PC-9 (cell line): ENCODE results near the gene SH3PXD2B.

Experiments used
- CTCF ChIP-seq: fragments of 200-600 bp; sonication (generic); conservative IDR thresholded peaks from 2 replicates; pipeline ENCODE4 v1.6.1; 2017; ENCODE audit warnings: mixed run types, antibody characterized with exemption, mild to moderate bottlenecking, moderate library complexity
- EZH2 ChIP-seq: fragments of 200-600 bp; sonication (generic); IDR thresholded peaks from 2 replicates; pipeline ENCODE4 v1.8.0; 2017; ENCODE audit warnings: antibody characterized with exemption, low read depth

- TF ChIP-seq CTCF (no peak), EZH2 (no peak)
These were observed 159.5 kb downstream of the SH3PXD2B start for GRCh38 chr5:172294831-172295230.
